NCI-H82 treated with DMSO at 0.1 percent for 48 hours (cell line): ENCODE data around the gene DACT2.

Source experiments
- DNase-seq: peaks from one replicate; lab custom pipeline; 2025; ENCODE audit not compliant: unreplicated experiment; lab: John Stamatoyannopoulos, UW

Gene DACT2

DNA sequence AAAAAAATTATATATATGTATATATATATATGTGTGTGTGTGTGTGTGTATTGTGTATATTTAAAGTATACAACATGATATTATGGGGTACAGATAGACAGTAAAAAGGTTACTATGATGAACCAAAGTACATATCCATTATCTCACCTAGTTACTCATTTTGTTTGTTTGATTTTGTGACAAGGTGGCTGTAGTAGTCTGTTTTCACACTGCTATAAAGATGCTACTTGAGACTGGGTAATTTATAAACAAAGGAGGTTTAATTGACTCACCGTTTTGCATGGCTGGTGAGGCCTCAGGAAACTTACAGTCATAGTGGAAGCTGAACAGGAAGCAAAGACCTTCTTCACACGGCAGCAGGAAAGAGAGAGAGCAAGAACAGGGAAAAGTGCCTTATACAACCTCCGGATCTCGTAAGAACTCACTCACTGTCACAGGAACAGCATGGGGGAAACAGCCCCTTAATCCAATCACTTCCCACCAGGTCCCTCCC is 30.2 kb upstream of the DACT2 start:
- DNase-seq = no peak

DNA sequence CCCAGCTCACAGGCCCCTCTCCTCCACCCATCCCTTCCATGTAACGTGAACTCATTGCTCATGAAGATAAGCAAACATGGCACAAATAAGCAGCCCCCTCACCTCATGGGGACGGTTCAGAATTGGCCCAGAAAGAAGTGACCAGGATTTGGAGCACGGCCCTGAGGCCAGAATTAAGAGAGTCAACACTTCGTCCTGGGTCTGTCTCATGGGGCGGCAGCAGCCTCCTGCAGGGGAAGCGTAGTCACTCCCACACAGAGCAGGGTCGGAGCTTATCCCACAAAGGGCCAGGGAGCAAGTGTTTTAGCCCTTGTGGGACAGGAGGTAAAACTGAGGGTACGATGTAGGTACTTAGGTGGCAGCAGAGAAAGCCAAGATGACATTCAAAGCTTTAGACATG is 28.6 kb upstream of the DACT2 start:
- no peak for DNase-seq

DNA sequence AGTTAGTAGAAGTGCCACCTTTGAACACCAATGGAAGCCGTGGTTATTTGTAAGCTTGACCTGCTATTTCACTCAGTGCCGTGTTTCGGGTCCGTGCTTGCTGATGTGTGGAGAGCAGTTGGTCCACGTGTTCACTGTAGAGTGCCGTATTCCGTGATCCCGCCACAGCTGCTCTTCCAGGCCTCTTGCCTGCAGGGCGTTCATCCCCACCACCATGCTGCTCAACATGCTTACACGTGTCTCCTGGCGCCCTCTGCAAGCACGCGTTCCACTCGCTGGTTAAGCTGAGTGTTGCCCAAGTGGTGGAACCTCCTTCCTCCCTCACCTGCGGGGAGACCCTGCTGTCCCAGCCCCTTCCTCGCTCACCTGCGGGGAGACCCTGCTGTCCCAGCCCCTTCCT is 28.0 kb upstream of the DACT2 start:
- no peak for DNase-seq

DNA sequence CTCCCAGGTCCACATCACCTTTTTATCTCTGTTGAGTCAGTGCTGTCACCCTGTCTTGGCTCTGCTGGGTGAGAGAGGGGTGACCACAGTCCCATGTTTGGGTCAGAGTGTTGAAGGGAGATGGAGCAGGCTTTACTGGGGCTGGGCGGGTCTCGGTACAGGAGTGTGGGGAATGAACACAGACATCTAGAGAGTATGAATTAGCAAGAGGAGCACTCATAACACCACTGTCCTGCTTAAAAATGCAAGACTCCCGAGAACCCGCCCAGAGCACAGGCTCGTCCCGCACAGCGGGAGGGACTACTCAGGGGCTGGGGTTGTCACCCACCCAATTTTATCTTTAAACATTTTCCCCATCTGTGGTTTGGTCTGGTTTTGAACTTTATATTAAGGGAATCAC is 27.5 kb upstream of the DACT2 start:
- no peak for DNase-seq

DNA sequence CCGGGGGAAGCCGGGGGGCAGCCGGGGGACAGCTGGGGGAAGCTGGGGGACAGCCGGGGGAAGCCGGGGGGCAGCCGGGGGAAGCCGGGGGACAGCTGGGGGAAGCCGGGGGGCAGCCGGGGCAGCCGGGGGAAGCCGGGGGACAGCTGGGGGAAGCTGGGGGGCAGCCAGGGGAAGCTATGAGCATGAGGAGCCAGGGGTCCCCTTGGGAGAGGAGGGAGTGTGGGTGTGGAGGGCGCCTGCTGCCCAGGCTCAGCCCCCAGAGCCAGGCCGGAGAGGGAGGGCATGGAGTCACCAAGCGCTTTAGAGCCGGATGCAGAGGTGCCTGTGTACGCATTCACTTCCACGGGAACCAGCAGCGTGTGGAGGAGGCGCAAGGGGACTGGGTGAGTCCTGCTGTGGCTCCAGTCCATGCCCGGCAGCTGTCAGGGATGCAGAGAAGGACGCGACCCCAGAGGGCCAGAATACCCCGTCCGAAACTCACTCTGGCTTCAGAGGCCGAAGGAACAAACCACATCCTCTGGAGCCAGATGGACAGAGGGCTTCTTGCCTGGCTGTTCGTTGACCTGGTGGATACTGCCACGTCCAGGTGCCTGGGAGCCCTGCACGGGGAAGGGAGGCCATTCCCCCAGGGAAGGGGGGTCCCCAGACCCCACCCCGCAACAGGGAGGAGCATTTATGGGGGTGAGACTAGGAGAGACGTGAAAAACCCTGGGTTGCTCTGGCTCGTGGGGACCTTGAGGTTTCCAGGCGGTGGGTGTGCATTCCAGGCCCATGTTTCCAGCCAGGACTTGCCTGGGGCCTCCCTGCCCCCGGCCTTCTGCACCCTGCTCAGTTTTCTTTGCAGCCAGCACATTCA is 26.5 kb upstream of the DACT2 start:
- DNase-seq = no peak

DNA sequence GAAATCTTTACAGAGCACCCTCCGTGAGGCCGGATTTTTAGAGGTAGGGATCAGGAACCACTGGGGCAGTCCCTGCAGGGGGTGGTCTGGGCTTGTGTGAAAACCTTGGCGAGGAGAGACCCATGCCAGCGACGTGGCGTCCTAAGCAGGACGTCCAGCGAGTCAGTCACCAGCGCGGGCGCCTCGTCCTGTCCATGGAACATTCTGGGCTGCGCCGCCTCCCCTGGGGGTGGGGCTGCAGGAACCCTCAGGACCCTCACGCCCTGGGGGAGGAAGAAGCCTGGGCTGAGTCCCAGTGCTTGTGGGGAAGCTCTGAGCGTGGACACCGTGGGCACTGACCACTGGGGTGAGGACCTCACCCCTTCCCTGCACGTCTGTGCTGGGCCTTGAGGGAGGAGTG is 25.7 kb upstream of the DACT2 start:
- DNase-seq = no peak

DNA sequence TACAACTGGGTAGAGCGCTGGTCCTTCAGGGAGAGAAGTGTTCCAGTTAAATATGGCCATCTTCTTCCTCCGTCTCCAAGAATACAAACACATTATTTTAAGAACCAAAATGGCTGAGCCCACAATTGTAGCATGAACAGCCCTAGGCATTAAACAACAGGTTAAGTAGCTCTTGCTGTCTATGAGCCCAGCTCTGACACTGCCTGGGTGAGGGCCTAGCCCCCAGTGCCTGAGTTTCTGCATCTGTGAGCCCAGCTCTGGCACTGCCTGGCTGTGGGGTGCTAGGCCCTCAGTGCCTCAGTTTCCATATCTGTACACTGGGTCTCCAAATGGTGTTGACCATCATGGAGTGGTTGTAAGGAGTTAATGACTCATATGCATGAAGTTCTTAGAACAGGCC is 24.8 kb upstream of the DACT2 start:
- no peak for DNase-seq

DNA sequence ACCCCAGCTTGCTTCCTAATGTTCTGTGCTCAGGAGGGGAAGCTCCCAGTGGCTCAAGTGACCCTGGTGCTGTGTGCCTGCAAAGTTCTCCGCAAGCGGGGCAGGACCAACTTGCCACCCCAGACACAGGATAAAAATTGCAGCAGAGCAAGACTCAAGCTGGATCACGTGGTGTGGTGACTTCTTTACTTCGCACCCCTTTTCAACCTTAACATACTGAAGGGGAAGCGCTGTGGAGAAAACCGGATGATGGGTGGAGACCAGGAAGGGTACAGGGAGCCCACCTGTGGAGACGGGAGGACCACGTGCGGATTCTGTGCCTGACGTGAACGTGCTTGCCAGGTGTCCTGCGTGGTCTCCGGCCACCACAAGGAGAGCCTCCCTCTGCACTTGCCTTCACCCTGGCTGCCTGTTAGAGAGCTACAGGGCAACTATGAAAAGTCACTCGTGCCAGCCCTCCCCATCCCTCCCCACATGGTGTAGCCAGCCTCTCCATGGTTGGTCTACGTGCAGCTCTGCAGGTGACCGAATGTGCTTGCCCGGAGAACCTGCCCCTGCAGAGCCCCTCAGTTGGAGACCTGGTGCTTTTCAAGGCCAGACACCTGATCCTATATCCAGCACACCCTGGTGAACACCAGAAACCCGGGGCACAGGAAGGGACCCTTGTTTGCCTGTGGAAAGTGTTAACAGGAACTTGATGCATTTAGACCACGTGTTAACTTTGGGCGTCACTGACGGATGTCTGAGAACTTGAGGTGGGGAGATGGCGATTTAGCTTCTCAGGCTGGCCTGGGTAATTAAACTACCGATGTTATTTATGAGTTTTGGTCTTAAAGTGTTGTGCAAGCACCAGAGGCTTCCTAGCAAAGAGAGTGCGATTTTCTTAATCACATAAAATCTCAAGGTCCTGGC is 23.9 kb upstream of the DACT2 start:
- DNase-seq = no peak

DNA sequence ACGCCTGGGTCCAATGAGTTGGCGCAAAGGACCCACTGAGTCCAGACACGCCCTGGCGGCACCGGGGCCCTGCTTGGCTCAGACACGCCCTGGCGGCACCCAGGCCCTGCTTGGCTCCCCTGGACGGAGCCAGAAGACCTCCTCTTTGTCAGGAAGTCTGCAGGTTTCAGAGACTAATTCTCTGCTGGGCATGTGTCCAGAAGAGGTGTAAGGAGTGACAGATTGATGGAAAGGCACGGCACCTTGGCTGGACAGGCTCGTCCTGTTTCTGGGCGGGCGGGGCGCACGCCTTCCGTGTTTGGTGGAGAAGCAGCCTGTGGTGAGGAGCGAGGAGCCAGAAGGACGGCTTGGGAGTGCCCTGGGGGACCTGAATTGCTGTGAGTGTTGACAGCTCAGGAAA is 23.1 kb upstream of the DACT2 start:
- no peak for DNase-seq

DNA sequence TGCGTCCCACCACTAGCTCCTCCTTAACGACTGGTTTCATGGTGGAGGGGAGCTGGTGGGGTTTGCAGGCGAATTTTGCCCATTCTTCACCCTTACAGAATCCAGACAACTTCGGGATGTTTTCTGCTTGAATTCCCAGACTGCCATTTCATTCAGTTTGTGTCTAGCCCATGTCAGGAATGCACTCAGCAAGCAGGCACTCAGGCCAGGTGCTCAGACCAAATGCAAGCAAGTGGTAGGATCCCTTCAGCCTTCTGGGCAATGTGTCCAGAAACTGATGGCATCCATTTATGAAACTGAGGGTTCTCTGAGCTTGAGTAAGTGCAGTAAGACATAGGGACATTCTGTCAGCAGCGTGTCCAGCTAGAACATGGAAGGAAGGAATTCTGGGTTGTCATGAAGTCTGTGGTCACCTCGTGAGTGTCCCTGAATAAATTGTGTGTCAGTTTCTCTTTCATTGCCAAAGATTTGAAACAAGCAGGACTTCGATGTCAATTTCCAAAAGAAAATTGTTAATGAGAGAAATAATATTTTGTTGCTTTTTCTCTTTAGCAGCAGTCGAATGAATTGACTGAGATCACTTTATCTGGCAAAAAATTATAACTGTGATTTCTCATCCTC is 21.8 kb upstream of the DACT2 start:
- no peak for DNase-seq

DNA sequence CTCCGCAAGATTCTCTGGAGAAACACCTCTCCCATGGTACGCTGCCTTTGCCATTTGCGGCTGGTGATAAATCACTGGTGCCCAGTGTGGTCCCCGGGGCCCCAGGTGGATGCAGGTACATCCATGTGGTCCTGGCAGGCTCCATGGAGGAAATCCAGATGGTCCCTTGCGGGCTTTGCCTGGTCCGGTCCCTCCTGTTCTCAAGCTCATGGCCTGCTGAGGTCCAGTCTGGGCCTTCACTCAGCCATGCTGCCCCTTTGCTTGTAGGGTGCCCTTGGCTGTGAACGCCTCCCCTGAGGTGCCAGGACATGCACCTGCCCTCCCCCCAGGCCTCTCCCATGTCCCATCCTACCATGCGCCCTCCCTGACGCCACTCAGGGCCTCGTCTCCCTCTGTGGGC is 21.2 kb upstream of the DACT2 start:
- no peak for DNase-seq

DNA sequence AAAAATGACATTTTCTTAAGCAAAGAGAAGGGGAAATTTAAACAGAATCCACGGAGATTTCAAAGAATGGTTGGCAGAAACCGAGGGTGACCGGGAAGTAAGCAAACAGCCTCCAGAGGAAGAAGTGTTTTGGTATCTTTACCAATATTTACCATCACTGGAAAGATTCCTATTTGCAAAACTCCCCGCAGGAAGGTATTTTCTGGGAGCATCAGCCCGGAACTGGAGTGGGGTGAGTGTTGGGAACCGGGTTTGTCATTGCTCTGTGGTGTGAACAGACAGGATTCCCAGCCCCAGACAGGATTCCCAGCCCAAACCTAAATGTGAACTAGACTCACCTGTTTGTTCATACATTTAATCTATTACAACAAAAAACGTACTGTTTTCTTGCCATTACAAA is 19.2 kb upstream of the DACT2 start:
- no peak for DNase-seq

DNA sequence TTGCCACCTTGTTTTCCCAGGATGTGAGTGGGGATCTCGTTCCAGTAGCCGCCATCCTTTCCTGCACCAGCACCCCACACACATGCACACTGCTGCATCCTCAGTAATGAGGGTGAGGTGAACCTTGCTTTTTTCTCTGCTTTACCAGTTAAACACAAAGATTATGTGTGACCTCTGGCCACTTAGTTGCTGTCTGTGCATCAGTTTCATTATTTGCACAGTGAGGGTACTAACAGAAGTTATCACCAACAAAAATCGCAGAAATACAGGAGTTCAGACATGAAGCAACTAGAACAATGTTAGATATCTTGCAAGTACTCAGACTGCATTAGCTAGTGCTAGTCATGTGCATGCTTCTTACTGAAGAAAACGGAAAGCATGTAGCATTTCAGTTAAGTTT is 17.4 kb upstream of the DACT2 start:
- no peak for DNase-seq

DNA sequence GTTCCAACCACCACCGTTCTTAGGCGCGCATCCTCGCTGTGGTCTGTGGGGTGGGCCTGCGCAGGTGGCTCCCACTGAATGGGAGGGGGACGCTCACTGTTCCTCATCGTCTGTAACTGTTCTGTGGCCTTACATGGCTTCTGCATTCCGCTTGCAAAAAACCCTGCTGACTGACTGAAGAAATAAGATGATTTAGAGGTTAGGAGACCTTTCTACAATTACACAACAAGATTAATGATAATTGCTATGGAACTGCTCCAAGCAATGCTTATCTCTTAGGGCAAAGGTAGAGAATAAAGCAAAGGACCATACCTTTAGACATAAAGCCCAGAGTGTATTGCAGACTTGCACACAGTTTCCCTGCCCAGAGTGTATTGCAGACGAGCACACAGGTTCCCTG is 14.4 kb upstream of the DACT2 start:
- DNase-seq = no peak

DNA sequence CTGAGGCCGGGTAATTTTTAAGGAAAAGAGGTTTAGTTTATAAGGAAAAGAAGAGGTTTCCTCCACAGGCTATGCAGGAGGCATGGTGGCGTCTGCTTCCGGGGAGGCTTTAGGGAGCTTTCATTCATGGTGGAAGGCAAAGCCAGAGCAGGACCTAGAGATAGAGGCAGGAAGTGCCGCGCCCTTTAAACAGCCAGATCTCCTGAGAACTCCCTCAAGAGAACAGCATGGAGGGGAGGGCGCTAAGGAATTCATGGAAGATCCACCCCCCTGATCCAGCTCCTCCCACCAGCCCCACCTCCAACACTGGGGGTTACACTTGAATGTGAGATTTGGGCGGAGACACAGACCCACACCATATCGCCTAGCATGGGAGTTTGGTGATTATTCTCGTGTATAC is 13.9 kb upstream of the DACT2 start:
- no peak for DNase-seq

DNA sequence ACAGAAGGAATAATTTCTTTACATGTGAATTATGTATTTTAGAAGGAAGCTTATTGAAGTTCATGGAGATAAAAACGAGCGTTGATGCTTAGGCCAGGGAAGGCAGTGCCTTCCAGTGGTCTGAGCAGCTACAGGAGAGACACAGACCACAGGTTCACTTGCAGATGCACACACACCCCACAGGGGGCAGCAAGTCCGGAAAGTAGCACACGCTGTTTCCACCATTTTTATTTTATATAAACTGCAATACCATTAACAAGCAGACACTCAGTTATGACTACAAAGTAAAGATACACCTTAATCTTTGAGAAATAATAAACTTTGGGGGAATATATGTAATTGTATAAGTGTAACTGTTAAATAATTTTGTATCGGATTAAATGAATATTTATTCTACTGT is 13.5 kb upstream of the DACT2 start:
- DNase-seq = no peak

DNA sequence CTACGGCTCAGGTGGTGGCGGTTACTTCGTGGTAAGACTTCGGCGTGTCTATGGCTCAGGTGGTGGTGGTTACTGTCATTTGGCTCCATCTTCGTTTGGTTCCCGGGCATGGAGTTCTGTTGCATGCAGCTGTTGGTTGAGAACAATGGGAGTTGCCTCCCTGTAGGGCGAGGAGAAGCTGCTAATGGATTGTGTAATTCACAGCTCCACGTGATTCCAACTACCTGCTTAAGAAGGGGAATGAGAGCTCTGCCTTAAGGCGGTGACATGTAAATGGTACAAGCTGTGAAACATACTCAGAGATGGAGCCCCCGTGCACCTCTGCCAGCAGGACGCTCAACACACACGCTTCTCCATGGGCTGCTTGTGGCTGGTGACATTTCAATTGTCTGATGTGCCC is 12.4 kb upstream of the DACT2 start:
- DNase-seq = no peak

DNA sequence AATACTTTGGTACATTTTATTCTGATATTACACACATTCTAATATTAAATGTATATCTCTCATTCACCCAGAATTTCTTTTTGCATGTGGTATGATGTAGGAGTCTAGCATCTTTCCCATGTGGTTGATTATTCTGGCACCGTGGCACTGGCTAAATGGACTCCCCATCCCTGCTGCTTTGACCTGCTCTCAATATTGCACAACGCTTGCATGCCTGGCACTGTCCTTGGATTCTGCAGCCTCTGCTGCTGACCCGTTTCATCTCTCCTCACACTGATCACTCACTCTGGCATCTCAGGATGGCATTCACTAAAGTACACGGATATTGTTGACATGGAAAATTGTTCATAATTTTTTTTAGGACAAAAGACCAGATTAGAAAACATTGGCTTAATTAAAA is 11.5 kb upstream of the DACT2 start:
- no peak for DNase-seq

DNA sequence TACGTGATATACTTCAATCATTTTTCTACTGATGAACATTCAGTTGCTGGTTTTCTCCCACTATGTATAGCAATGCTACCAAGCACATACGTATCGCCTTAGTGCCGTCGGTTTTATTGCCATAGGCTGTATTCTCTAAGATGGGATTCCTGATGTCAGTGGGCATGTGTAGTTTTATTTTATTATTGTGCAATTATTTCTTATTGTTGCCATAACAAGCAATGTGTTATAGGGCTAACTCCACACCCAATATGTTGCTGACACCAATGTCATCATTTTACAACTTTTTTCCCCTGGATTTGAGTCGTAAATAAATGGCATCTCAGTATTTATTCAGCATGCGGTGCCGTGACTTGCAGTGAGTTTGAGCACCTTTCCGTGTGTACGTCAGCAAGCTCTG is 10.8 kb upstream of the DACT2 start:
- no peak for DNase-seq

DNA sequence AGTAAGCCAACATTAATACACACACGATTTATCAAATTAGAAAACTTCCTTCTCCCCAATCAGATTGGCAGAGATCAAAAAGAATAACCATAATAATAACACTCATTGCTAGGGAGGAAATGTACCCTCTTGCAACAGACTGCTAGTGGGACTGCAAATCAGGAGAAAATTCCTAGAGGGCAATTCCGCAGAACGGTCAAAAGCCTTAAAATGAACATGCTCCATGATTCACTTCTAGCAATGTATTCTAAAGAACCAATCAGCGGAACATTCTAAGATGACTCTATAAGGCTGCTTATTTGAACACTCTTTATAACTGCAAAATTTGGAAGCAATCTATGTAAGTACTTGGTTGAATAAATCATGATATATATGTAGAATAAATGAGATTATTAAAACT is 8.5 kb upstream of the DACT2 start:
- no peak for DNase-seq
